HepG2 (cell line): ENCODE measurements around the gene OGFR. TPM values are rescaled to one million over a fixed set of nuclear protein-coding genes. Genes with fewer than 3 reads are reported as not detected.
A peak's percentile ranks its signal among the peaks of the same experiment; 100 is the strongest.

Source experiments
- AKNA ChIP-seq: sonication (generic); formaldehyde crosslinking; IDR thresholded peaks from 2 replicates; pipeline ENCODE4 v1.4.0; 2020; ENCODE audit warnings: missing genetic modification reagents, borderline replicate concordance
- BRD4 ChIP-seq: sonication (generic); formaldehyde crosslinking; IDR thresholded peaks from 2 replicates; pipeline ENCODE4 v1.4.0; 2020; ENCODE audit warnings: missing genetic modification reagents
- ERF ChIP-seq: IDR thresholded peaks from 2 replicates; pipeline ENCODE4 v1.6.1; 2018; ENCODE audit warnings: missing biosample characterization, missing genetic modification reagents
- MTA1 ChIP-seq: sonication (generic); formaldehyde crosslinking; IDR thresholded peaks from 2 replicates; pipeline ENCODE4 v1.4.0; 2020; ENCODE audit warnings: missing genetic modification reagents, mild to moderate bottlenecking, borderline replicate concordance
- MYC ChIP-seq: sonication (generic); formaldehyde crosslinking; IDR thresholded peaks from 2 replicates; pipeline ENCODE4 v1.9.0; 2021; ENCODE audit warnings: missing genetic modification reagents, borderline replicate concordance
- PAX8 ChIP-seq: sonication (generic); formaldehyde crosslinking; IDR thresholded peaks from 2 replicates; pipeline ENCODE4 v1.8.0; 2022; ENCODE audit warnings: mild to moderate bottlenecking, missing genetic modification reagents, borderline replicate concordance
- RFXAP ChIP-seq: sonication (generic); formaldehyde crosslinking; IDR thresholded peaks from 2 replicates; pipeline ENCODE4 v1.4.0; 2020; ENCODE audit warnings: missing genetic modification reagents, borderline replicate concordance
- RNF2 ChIP-seq: fragments of 450-650 bp; conservative IDR thresholded peaks from 2 replicates; pipeline ENCODE4 v1.6.1; 2016; ENCODE audit warnings: low read depth
- STAG1 ChIP-seq: sonication (generic); formaldehyde crosslinking; IDR thresholded peaks from 2 replicates; pipeline ENCODE4 v1.4.0; 2020; ENCODE audit warnings: missing genetic modification reagents
- TCF7L2 ChIP-seq: IDR thresholded peaks from 2 replicates; pipeline ENCODE4 v1.6.1; 2011; ENCODE audit warnings: mild to moderate bottlenecking, low read depth, low read length, moderate library complexity
- XBP1 ChIP-seq: sonication (generic); formaldehyde crosslinking; IDR thresholded peaks from 2 replicates; pipeline ENCODE4 v1.5.0; 2020; ENCODE audit warnings: missing genetic modification reagents
- ZBTB42 ChIP-seq: sonication (generic); formaldehyde crosslinking; IDR thresholded peaks from 2 replicates; pipeline ENCODE4 v1.5.0; 2020; ENCODE audit warnings: mild to moderate bottlenecking, missing genetic modification reagents
- ZKSCAN8 ChIP-seq: IDR thresholded peaks from 2 replicates; pipeline ENCODE4 v1.6.1; 2016; ENCODE audit warnings: borderline replicate concordance, missing genetic modification reagents, missing compliant biosample characterization
- ZNF484 ChIP-seq: sonication (generic); formaldehyde crosslinking; IDR thresholded peaks from 2 replicates; pipeline ENCODE4 v1.5.1; 2020; ENCODE audit warnings: mild to moderate bottlenecking, low read depth, missing genetic modification reagents, borderline replicate concordance
- ZNF512 ChIP-seq: sonication (generic); formaldehyde crosslinking; IDR thresholded peaks from 2 replicates; pipeline ENCODE4 v1.4.0; 2020; ENCODE audit warnings: mild to moderate bottlenecking, missing genetic modification reagents
- ZNF563 ChIP-seq: sonication (generic); formaldehyde crosslinking; IDR thresholded peaks from 2 replicates; pipeline ENCODE4 v1.8.0; 2022; ENCODE audit warnings: mild to moderate bottlenecking, moderate library complexity, missing genetic modification reagents
- ZNF737 ChIP-seq: sonication (generic); formaldehyde crosslinking; IDR thresholded peaks from 2 replicates; pipeline ENCODE4 v1.5.0; 2020; ENCODE audit warnings: missing genetic modification reagents, mild to moderate bottlenecking, borderline replicate concordance
- ZSCAN29 ChIP-seq: sonication (generic); formaldehyde crosslinking; conservative IDR thresholded peaks from 2 replicates; pipeline ENCODE4 v1.4.0; 2020; ENCODE audit warnings: mild to moderate bottlenecking, missing genetic modification reagents
- polyA plus RNA-seq, 8 experiments: library from polyadenylated mRNA; depleted of rRNA in 3 of 8; stranded (reverse) in 7 of 8; unstranded in 1 of 8; fragments of >200 nt; fragmentation: Illumina TruSeq in 4 of 8; extraction: Trizol in 4 of 8; gene quantifications; 2 replicates each; pipeline versions ENCODE4 v1.2.1 to v1.2.3, GENCODE V29; 2011 to 2016; ENCODE audit warnings: low read depth in 4 of 8, missing spikeins in 1 of 8, mixed read lengths in 1 of 8; ENCODE audit not compliant: insufficient read depth in 1 of 8
- total RNA-seq, 5 experiments: library from RNA; depleted of rRNA; stranded (reverse); fragments of >200 nt; fragmentation: Illumina TruSeq; extraction: Trizol; gene quantifications; 2 replicates each; pipeline ENCODE4 v1.2.3, GENCODE V29; 2016; ENCODE audit warnings: low read depth in 1 of 5
- TF ChIP-seq, protein P1 (sequence below): sonication (generic); formaldehyde crosslinking; IDR thresholded peaks from 2 replicates; pipeline ENCODE4 v1.4.0; 2020; ENCODE audit warnings: missing genetic modification reagents, mild to moderate bottlenecking, borderline replicate concordance
- TF ChIP-seq, protein P2 (sequence below): sonication (generic); formaldehyde crosslinking; IDR thresholded peaks from 2 replicates; pipeline ENCODE4 v1.8.1; 2023; ENCODE audit warnings: mild to moderate bottlenecking, missing genetic modification reagents, borderline replicate concordance
- TF ChIP-seq, protein P3 (sequence below): sonication (generic); formaldehyde crosslinking; IDR thresholded peaks from 2 replicates; pipeline ENCODE4 v1.5.0; 2020; ENCODE audit warnings: missing genetic modification reagents

The OGFR gene
- total and polyA plus RNA-seq, 2 of the 13 experiments (the other 11 are each of a cell fraction or from before 2014, with no cell fraction given) = 47.7 to 81.8 TPM

GRCh38 chr20:62793757-62794006 is 11.0 kb upstream of the OGFR start (continued):
- no peak for TF ChIP-seq AKNA (CRISPR knock-in tag)
- TF ChIP-seq ZNF737 (CRISPR knock-in tag) = 0 out of 2 replicates have a peak, but pooled peaks have one; percentile 51
- TF ChIP-seq STAG1 (CRISPR knock-in tag) = no peak
- TF ChIP-seq ZSCAN29 (CRISPR knock-in tag) = no peak
- TF ChIP-seq RFXAP = 0 out of 2 replicates have a peak, but pooled peaks have one; percentile 45
- no peak for TF ChIP-seq ZKSCAN8 (CRISPR knock-in tag)
- TF ChIP-seq TCF7L2 = no peak
- TF ChIP-seq RNF2 = peak; percentile 79; the same call in 1 of the 2 replicates
- peak; percentile 68; the same call in 1 of the 2 replicates for TF ChIP-seq MYC
- TF ChIP-seq, protein P1, sequence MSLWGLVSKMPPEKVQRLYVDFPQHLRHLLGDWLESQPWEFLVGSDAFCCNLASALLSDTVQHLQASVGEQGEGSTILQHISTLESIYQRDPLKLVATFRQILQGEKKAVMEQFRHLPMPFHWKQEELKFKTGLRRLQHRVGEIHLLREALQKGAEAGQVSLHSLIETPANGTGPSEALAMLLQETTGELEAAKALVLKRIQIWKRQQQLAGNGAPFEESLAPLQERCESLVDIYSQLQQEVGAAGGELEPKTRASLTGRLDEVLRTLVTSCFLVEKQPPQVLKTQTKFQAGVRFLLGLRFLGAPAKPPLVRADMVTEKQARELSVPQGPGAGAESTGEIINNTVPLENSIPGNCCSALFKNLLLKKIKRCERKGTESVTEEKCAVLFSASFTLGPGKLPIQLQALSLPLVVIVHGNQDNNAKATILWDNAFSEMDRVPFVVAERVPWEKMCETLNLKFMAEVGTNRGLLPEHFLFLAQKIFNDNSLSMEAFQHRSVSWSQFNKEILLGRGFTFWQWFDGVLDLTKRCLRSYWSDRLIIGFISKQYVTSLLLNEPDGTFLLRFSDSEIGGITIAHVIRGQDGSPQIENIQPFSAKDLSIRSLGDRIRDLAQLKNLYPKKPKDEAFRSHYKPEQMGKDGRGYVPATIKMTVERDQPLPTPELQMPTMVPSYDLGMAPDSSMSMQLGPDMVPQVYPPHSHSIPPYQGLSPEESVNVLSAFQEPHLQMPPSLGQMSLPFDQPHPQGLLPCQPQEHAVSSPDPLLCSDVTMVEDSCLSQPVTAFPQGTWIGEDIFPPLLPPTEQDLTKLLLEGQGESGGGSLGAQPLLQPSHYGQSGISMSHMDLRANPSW (CRISPR knock-in tag) = no peak
- no peak for TF ChIP-seq PAX8 (CRISPR knock-in tag)
- no peak for TF ChIP-seq ZBTB42
- no peak for TF ChIP-seq ERF (CRISPR knock-in tag)
- TF ChIP-seq XBP1 (CRISPR knock-in tag) = no peak
- TF ChIP-seq ZNF563 (CRISPR knock-in tag) = no peak
- TF ChIP-seq MTA1 (CRISPR knock-in tag) = no peak; the same call in 1 of the 2 replicates
- TF ChIP-seq, protein P2, sequence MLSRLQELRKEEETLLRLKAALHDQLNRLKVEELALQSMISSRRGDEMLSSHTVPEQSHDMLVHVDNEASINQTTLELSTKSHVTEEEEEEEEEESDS (CRISPR knock-in tag) = no peak
- TF ChIP-seq, protein P3, sequence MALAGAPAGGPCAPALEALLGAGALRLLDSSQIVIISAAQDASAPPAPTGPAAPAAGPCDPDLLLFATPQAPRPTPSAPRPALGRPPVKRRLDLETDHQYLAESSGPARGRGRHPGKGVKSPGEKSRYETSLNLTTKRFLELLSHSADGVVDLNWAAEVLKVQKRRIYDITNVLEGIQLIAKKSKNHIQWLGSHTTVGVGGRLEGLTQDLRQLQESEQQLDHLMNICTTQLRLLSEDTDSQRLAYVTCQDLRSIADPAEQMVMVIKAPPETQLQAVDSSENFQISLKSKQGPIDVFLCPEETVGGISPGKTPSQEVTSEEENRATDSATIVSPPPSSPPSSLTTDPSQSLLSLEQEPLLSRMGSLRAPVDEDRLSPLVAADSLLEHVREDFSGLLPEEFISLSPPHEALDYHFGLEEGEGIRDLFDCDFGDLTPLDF (CRISPR knock-in tag) = no peak
- TF ChIP-seq ZNF512 (CRISPR knock-in tag) = no peak
- TF ChIP-seq ZNF484 (CRISPR knock-in tag) = no peak
- no peak for TF ChIP-seq BRD4 (CRISPR knock-in tag)
